SK-N-SH treated with all-trans-retinoic acid at 6 μM for 48 hours (cell line): ENCODE measurements around the gene MED29.

ENCODE experiments used
- ATAC-seq: fragments of 200-7000 bp; cut with Tn5 transposase; 3 replicates; pipeline ENCODE4 v1.9.1; 2020; ENCODE audit warnings: mild to moderate bottlenecking, moderate library complexity
- ARNTL ChIP-seq: fragments of 450-650 bp; formaldehyde crosslinking; IDR thresholded peaks from 2 replicates; pipeline ENCODE4 v1.5.0; 2020; ENCODE audit warnings: low read depth, mild to moderate bottlenecking, moderate library complexity, borderline replicate concordance
- BACH2 ChIP-seq: fragments of 250-450 bp; sonication (Bioruptor Pico); IDR thresholded peaks from 2 replicates; pipeline ENCODE4 v1.9.0; 2021; ENCODE audit warnings: mild to moderate bottlenecking, borderline replicate concordance
- ESRRG ChIP-seq: fragments of 250-450 bp; sonication (Bioruptor Pico); IDR thresholded peaks from 2 replicates; pipeline ENCODE4 v1.6.1; 2021; ENCODE audit warnings: mild to moderate bottlenecking
- GLIS3 ChIP-seq: fragments of 250-450 bp; sonication (Bioruptor Pico); IDR thresholded peaks from 2 replicates; pipeline ENCODE4 v1.5.0; 2020; ENCODE audit warnings: mild to moderate bottlenecking, moderate library complexity
- ISL1 ChIP-seq: fragments of 250-450 bp; sonication (Bioruptor Pico); IDR thresholded peaks from 2 replicates; pipeline ENCODE4 v2.1.2; 2022; ENCODE audit warnings: mild to moderate bottlenecking, moderate library complexity
- OSR1 ChIP-seq: fragments of 250-450 bp; sonication (Bioruptor Pico); IDR thresholded peaks from 2 replicates; pipeline ENCODE4 v1.8.0; 2022; ENCODE audit warnings: moderate library complexity, mild to moderate bottlenecking, inconsistent platforms
- PATZ1 ChIP-seq: fragments of 250-450 bp; sonication (Bioruptor Pico); IDR thresholded peaks from 2 replicates; pipeline ENCODE4 v1.8.0; 2020; ENCODE audit warnings: mild to moderate bottlenecking, moderate library complexity, borderline replicate concordance
- RARB ChIP-seq: fragments of 250-450 bp; sonication (Bioruptor Pico); IDR thresholded peaks from 2 replicates; pipeline ENCODE4 v1.8.0; 2021; ENCODE audit warnings: mild to moderate bottlenecking, moderate library complexity
- SNAI2 ChIP-seq: fragments of 250-450 bp; sonication (Bioruptor Pico); IDR thresholded peaks from 2 replicates; pipeline ENCODE4 v1.5.0; 2020; ENCODE audit warnings: mild to moderate bottlenecking, moderate library complexity
- TCF4 ChIP-seq: fragments of 250-450 bp; sonication (Bioruptor Pico); IDR thresholded peaks from 2 replicates; pipeline ENCODE4 v1.8.0; 2021; ENCODE audit warnings: mild to moderate bottlenecking, moderate library complexity, borderline replicate concordance
- TOX ChIP-seq: fragments of 250-450 bp; sonication (Bioruptor Pico); IDR thresholded peaks from 2 replicates; pipeline ENCODE4 v1.8.0; 2021; ENCODE audit warnings: mild to moderate bottlenecking, moderate library complexity, borderline replicate concordance
- ZC3H10 ChIP-seq: fragments of 250-450 bp; sonication (Bioruptor Pico); IDR thresholded peaks from 2 replicates; pipeline ENCODE4 v1.5.1; 2021; ENCODE audit warnings: mild to moderate bottlenecking, moderate library complexity
- ZFP3 ChIP-seq: fragments of 250-450 bp; sonication (Bioruptor Pico); IDR thresholded peaks from 2 replicates; pipeline ENCODE4 v1.5.0; 2020; ENCODE audit warnings: mild to moderate bottlenecking, moderate library complexity
- ZFP30 ChIP-seq: fragments of 450-650 bp; formaldehyde crosslinking; IDR thresholded peaks from 2 replicates; pipeline ENCODE4 v1.5.0; 2022; ENCODE audit warnings: mild to moderate bottlenecking, moderate library complexity
- ZNF565 ChIP-seq: fragments of 450-650 bp; formaldehyde crosslinking; conservative IDR thresholded peaks from 2 replicates; pipeline ENCODE4 v1.5.0; 2020; ENCODE audit warnings: low read depth, mild to moderate bottlenecking, moderate library complexity
- ZNF70 ChIP-seq: fragments of 450-650 bp; formaldehyde crosslinking; IDR thresholded peaks from 2 replicates; pipeline ENCODE4 v1.5.0; 2020; ENCODE audit warnings: mild to moderate bottlenecking, moderate library complexity
- TF ChIP-seq, protein P1 (sequence below): fragments of 250-450 bp; sonication (Bioruptor Pico); IDR thresholded peaks from 2 replicates; pipeline ENCODE4 v1.5.1; 2020; ENCODE audit warnings: low read depth, mild to moderate bottlenecking, moderate library complexity
- TF ChIP-seq, protein P2 (sequence below): fragments of 250-450 bp; sonication (Bioruptor Pico); IDR thresholded peaks from 2 replicates; pipeline ENCODE4 v1.5.0; 2020; ENCODE audit warnings: mild to moderate bottlenecking, moderate library complexity
- TF ChIP-seq, protein P3 (sequence below): fragments of 250-450 bp; sonication (Bioruptor Pico); IDR thresholded peaks from 2 replicates; pipeline ENCODE4 v1.8.0; 2021; ENCODE audit warnings: low read depth, mild to moderate bottlenecking, moderate library complexity, borderline replicate concordance
- TF ChIP-seq, protein P4 (sequence below): fragments of 250-450 bp; sonication (Bioruptor Pico); IDR thresholded peaks from 2 replicates; pipeline ENCODE4 v1.5.1; 2021; ENCODE audit warnings: mild to moderate bottlenecking, moderate library complexity

MED29 gene

GRCh38 chr19:39370735-39371134 lies 20.4 kb upstream of the MED29 start:
- ATAC-seq: no peak

DNA sequence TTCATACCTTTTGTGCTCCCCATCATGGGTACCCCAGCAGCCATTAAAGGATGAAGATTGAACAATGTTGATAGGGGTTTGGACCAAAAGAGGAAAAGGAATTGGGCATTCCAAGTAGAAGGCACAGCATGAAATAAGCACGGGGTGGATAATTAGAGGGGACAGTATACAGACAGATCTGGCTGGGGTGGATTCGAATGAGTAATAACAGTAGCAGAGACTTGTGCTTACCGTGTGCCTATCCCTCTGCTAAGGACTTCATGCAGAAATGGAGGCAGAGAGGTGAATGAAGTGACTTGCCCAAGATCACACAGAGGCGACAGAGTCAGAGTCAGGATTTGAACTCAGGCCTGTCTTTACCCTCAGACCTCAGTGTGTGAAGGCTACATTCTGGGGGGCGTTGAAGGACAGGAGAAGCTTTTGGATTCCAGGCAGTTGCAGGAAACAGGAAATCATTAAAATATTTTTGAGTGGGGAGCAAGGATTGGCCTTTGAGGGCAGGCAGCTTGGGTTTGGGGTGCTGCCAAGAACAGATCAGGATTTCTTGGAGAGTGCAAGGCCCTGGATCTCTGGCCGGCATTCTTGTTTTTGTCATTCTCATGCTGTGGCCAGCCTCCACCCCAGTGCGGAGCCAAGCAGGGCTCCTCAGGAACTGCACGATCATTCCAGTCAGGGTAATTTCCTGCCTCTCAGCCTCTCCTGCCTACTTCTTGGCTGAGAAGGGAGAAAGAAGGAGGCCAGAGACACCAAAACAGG lies 19.0 kb upstream of the MED29 start:
- ATAC-seq: peak; percentile 94
- TF ChIP-seq ZFP3 (no peak), ZC3H10 (no peak), TOX (CRISPR knock-in tag) (no peak), ARNTL (CRISPR knock-in tag) (no peak), ESRRG (CRISPR knock-in tag) (no peak), ZNF565 (CRISPR knock-in tag) (no peak), ISL1 (no peak), PATZ1 (CRISPR knock-in tag) (no peak), TCF4 (CRISPR knock-in tag) (no peak), RARB (CRISPR knock-in tag) (no peak), ZNF70 (no peak), ZFP30 (CRISPR knock-in tag) (no peak), SNAI2 (CRISPR knock-in tag) (no peak)
- TF ChIP-seq, protein P1, sequence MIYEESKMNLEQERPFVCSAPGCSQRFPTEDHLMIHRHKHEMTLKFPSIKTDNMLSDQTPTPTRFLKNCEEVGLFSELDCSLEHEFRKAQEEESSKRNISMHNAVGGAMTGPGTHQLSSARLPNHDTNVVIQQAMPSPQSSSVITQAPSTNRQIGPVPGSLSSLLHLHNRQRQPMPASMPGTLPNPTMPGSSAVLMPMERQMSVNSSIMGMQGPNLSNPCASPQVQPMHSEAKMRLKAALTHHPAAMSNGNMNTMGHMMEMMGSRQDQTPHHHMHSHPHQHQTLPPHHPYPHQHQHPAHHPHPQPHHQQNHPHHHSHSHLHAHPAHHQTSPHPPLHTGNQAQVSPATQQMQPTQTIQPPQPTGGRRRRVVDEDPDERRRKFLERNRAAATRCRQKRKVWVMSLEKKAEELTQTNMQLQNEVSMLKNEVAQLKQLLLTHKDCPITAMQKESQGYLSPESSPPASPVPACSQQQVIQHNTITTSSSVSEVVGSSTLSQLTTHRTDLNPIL: no peak
- TF ChIP-seq, protein P2, sequence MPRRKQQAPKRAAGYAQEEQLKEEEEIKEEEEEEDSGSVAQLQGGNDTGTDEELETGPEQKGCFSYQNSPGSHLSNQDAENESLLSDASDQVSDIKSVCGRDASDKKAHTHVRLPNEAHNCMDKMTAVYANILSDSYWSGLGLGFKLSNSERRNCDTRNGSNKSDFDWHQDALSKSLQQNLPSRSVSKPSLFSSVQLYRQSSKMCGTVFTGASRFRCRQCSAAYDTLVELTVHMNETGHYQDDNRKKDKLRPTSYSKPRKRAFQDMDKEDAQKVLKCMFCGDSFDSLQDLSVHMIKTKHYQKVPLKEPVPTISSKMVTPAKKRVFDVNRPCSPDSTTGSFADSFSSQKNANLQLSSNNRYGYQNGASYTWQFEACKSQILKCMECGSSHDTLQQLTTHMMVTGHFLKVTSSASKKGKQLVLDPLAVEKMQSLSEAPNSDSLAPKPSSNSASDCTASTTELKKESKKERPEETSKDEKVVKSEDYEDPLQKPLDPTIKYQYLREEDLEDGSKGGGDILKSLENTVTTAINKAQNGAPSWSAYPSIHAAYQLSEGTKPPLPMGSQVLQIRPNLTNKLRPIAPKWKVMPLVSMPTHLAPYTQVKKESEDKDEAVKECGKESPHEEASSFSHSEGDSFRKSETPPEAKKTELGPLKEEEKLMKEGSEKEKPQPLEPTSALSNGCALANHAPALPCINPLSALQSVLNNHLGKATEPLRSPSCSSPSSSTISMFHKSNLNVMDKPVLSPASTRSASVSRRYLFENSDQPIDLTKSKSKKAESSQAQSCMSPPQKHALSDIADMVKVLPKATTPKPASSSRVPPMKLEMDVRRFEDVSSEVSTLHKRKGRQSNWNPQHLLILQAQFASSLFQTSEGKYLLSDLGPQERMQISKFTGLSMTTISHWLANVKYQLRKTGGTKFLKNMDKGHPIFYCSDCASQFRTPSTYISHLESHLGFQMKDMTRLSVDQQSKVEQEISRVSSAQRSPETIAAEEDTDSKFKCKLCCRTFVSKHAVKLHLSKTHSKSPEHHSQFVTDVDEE (CRISPR knock-in tag): no peak
- TF ChIP-seq, protein P3, sequence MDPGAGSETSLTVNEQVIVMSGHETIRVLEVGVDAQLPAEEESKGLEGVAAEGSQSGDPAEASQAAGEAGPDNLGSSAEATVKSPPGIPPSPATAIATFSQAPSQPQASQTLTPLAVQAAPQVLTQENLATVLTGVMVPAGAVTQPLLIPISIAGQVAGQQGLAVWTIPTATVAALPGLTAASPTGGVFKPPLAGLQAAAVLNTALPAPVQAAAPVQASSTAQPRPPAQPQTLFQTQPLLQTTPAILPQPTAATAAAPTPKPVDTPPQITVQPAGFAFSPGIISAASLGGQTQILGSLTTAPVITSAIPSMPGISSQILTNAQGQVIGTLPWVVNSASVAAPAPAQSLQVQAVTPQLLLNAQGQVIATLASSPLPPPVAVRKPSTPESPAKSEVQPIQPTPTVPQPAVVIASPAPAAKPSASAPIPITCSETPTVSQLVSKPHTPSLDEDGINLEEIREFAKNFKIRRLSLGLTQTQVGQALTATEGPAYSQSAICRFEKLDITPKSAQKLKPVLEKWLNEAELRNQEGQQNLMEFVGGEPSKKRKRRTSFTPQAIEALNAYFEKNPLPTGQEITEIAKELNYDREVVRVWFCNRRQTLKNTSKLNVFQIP (CRISPR knock-in tag): no peak

More at GRCh38 chr19:39370735-39371134, 20.4 kb upstream of the MED29 start:
- no peak for TF ChIP-seq ISL1
- no peak for TF ChIP-seq ARNTL (CRISPR knock-in tag)
- TF ChIP-seq, protein P2 (CRISPR knock-in tag): no peak
- no peak for TF ChIP-seq GLIS3 (CRISPR knock-in tag)
- TF ChIP-seq BACH2: no peak
- TF ChIP-seq, protein P1: no peak
- TF ChIP-seq, protein P4, sequence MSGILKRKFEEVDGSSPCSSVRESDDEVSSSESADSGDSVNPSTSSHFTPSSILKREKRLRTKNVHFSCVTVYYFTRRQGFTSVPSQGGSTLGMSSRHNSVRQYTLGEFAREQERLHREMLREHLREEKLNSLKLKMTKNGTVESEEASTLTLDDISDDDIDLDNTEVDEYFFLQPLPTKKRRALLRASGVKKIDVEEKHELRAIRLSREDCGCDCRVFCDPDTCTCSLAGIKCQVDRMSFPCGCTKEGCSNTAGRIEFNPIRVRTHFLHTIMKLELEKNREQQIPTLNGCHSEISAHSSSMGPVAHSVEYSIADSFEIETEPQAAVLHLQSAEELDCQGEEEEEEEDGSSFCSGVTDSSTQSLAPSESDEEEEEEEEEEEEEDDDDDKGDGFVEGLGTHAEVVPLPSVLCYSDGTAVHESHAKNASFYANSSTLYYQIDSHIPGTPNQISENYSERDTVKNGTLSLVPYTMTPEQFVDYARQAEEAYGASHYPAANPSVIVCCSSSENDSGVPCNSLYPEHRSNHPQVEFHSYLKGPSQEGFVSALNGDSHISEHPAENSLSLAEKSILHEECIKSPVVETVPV: no peak
- TF ChIP-seq TOX (CRISPR knock-in tag): no peak
- no peak for TF ChIP-seq OSR1 (CRISPR knock-in tag)
- TF ChIP-seq ZNF70: no peak
- TF ChIP-seq ZC3H10: no peak
- TF ChIP-seq, all 23 proteins: peak for 0
